HuH-7 (cell line): ENCODE results near the gene SBNO2.

ENCODE experiments used
- DNase-seq: peaks from one replicate; pipeline ENCODE4 v3.0.0; 2011; ENCODE audit warnings: low spot score

The SBNO2 gene

DNA sequence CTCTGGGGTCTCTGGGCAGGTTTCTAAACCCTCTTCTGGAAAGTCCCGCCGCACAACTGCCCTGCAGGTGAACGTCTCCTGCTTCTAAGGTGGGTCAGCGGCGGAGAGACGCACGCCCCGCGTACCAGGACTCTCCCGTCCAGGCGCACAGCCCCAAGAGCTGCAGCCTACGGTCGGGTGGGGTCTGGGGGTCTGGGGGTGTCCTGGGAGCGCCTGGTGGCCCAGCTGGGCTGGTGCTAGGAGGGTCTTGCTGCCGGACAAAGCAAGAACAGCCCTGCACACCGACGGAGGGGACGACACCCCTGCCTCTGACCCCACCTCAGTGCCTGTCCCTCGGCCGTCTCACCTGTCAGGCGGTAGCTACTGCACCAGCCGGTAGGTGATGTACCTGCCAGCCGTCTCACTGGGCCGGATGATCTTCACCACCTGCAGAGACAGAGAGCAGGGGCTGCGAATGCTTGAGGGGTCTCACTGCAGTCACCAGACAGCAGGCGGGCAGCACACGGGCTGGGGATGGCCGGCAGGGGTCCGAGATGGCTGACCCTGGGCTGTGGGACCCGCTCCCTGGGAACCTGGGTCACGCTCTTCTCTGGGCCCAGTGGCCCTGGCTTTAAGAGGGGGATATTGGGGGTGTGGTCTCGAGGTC, 84.8 kb downstream of the SBNO2 start:
- DNase-seq, result no peak

- no peak for DNase-seq
Measured at GRCh38 chr19:1088416-1089010, 85.6 kb downstream of the SBNO2 start.

DNA sequence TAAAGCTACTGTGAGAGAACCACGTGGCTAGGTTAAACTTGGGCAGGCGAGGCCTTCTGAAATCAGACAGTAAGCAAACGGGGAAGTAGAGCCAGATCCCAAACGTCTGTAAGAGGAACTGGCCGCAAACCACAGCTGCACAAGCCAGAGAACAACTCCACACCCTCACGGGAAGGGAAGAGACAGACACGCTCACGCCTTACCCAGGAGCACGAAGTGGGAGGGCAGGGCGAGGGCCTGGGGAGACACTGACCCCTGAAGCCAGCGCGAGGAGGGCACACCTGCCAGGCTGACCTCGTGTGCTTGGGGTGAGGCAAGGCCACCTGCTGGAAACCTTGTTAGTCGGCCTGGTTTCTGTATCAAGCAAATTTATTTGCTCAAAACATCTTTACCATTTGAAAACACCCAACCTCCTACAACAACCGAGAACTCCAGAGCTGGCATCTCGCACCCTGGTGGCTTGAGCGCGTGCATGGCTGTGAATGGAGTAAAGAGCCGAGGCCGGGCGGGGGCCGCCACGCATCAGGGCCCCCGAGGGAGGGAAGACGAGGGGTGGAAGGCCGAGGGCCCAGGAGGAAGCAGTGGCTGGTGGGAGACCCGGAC, 86.2 kb downstream of the SBNO2 start:
- DNase-seq, result no peak

DNA sequence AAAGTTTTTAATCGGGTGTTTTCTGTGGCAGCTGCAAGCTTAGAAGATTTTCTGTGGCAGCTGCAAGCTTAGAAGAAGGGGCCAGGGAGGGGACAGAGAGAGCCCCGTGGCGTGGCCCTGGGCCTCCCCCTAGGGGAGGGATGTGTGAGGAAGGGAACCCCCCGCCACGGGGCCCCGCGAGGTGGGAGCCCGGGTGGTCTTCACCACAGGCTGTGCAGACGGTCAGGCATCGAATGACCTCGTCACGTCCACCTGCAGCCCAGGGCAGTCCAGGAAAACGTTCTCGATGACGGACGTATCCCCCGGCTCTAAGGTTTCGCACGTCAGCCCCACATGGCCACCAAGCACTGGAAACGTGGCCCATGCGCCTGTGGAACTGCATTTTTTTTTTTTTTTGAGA, 87.5 kb downstream of the SBNO2 start:
- DNase-seq, result no peak

DNA sequence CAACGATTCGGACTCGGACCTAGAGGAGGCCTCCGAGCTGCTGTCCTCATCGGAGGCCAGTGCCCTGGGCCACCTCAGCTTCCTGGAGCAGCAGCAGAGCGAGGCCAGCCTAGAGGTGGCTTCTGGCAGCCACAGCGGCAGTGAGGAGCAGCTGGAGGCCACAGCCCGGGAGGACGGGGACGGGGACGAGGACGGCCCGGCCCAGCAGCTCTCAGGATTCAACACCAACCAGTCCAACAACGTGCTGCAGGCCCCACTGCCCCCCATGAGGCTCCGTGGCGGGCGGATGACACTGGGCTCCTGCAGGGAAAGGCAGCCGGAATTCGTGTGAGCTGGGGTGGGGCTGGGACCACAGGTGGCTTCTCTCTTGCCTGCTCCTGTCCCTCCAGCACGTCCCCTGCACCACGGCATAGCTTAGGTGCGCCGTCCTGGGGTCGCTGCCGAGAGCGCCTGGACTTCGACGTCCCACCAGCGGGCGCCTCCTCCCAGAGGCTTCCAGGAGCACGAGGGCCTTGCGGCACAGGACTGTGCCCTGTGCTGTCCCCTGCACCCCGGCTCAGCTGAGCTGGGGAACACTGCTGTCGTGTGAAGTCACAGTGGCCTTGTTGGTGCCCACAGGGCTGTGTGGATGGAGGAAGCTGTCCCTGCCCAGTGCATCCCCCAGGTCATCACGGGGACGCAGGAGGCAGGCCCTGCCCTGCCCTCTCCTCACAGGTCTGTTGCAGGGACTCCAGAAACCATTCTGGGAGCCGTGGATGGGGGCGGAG, 88.2 kb downstream of the SBNO2 start:
- no peak for DNase-seq

DNA sequence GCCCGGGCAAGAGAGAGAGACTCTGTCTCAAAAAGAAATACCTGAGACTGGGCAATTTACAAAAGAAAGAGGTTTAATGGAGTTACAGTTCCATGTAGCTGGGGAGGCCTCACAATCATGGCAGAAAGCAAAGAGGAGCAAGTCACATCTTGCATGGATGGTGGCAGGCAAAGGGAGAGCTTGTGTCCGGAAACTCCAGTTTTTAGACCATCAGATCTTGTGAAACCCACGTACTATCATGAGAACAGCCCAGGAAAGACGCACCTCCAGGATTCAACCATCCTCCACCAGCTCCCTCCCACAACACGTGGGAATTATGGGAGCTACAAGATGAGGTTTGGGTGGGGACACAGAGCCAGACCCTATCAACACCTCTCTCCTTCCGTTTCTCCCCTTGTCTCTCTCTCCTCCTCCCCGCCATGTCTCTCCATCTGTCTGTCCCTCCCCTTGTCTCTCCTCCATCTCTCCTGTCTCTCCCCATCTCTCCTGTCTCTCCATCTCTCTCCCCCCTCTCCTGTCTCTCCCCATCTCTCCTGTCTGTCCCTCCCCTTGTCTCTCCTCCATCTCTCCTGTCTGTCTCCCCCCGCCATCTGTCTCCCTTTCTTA, 88.9 kb downstream of the SBNO2 start:
- no peak for DNase-seq

GRCh38 chr19:1084024-1084868, 89.8 kb downstream of the SBNO2 start:
- DNase-seq, result no peak

DNA sequence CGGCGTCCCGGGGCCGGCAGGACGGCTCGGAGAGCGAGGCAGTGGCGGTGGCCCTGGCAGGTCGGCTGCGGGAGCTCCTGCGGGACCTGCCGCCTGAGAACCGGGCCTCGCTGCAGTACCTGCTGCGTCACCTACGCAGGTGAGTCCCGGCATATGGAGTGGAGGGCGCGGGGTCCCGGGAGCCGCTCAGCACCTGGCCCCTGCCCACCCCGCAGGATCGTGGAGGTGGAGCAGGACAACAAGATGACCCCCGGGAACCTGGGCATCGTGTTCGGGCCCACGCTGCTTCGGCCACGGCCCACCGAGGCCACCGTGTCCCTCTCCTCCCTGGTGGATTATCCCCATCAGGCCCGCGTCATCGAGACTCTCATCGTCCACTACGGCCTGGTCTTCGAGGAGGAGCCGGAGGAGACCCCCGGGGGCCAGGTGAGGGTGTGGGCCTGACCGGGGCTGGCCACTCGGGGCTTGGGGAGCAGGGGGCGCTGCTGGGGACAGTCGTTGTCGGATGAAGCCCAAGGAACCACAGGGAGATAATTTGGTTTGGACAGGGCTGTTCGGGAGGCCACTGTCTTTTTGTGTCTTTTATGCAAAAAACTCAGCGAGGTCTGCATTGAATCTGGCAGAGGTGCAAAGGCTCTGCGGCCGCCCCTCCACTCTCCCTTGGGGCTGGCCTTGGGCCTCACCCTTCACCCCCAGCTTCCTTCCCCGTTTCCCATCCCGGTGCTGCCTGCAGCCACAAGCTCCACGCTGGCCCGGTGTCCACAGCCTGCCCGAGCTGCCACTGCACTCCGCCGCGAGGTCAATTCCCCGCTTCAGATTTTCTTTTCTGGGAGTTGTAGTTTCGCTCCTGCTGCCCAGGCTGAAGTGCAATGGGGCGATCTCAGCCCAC, 90.9 kb downstream of the SBNO2 start:
- DNase-seq, result no peak

DNA sequence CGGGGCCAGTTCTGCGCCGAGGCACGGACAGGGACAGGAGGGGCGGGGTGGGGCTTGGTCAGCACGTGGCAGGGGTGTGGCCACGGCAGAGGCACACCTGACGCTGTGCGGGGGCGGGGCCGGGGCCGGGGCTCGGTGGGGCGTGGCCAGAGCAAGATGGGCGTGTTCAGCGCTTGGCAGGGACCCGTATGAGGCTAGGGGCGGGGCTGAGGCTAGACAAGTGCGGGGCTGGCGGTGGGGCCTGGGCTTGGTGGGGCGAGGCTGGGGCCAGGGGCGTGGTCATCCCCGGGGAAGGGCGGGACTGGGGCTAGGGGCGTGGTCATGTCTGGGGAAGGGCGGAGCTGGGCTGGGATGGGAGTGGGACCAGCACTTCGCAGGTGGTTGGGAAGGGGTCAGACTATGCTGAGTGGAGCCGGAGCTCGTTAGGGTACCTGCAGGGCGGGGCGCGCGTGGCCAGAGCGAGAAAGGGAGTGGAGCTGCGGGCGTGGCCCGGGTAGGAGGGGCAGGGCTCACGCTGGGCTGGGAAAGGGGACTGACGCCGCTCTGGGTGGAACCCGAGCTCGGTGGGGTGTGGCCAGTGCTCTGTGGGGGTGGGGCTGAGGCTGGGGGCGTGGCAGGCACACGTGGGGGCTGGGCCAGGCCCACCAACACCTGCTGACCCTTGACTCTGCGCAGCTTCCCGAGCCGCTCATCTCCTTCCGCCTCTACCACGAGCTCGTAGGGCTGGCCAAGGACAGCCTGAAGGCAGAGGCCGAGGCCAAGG, 91.7 kb downstream of the SBNO2 start:
- DNase-seq, result peak; percentile 84

GRCh38 chr19:1081301-1082164, 92.5 kb downstream of the SBNO2 start:
- DNase-seq, result no peak

DNA sequence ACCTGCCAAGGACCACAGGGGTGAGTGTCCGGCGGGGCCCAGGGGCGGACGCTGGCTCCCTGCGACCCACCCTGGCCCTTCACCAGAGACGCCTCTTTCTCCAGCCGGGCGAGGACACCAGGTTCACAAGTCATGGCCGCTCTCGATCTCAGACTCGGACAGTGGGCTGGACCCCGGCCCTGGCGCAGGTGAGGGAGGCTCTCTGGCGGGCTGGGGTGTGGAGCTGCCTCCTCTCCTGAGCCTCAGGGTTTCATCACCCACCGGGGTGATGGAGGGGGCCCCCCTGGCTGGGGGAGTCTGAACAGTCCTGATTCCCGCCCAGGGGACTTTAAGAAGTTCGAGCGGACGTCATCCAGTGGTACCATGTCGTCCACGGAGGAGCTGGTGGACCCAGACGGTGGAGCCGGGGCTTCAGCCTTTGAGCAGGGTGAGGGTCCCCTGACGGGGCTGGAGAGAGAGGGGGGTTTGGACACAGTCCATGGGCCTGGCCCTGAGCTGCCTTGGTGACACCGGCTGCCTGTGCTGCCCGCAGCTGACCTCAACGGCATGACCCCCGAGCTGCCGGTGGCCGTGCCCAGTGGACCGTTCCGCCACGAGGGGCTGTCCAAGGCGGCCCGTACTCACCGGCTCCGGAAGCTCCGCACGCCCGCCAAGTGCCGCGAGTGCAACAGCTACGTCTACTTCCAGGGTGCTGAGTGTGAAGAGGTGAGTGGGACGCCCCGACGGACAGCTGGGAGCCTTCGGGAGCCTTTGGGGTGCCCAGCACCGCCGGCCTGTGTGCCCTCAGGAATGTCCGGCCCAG, 93.5 kb downstream of the SBNO2 start:
- DNase-seq, result no peak

- no peak for DNase-seq
Measured at GRCh38 chr19:1079566-1080111, 94.4 kb downstream of the SBNO2 start.

GRCh38 chr19:1076951-1077350, 97.1 kb downstream of the SBNO2 start:
- DNase-seq, result no peak

GRCh38 chr19:1076046-1076386, 98.1 kb downstream of the SBNO2 start:
- no peak for DNase-seq

- DNase-seq, result peak; percentile 69
Measured at GRCh38 chr19:1074544-1075283, 99.4 kb downstream of the SBNO2 start.

GRCh38 chr19:1073956-1074517, 100.0 kb downstream of the SBNO2 start:
- no peak for DNase-seq
